Measurements from ENCODE around the gene ROR1.

Gene ROR1

DNA sequence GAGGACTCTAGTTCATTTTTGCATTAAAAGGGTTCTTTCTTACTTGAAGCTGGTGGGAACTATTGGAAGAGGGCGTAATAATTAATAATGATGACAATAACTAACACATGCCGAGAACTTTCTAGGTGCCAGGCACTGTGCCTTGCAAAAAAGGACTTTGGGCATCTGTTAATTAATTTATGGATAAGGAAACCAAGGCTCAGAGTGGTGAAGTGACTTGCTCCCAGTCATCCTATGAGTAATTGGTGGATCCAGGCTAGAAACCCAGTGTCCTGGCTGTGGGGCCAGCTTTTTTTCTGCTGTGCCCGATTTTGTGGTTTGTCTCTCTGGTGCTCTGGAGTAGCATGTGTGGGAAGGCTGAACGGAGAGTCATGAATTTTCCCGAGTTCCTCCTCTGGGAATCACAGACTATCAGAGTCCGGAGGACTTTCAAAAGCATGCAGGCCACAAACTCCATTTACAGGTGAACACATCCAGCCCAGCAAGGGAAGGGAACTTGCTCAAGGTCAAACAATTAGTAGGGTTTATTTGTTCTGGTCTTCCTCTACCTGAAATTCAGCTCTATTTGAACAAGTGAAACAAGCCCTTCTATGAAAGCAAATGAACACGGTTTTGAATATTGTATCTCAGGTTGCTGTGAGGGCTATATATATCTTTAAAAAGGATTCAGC lies 23.4 kb downstream of the ROR1 start:
- TF ChIP-seq, protein P1, sequence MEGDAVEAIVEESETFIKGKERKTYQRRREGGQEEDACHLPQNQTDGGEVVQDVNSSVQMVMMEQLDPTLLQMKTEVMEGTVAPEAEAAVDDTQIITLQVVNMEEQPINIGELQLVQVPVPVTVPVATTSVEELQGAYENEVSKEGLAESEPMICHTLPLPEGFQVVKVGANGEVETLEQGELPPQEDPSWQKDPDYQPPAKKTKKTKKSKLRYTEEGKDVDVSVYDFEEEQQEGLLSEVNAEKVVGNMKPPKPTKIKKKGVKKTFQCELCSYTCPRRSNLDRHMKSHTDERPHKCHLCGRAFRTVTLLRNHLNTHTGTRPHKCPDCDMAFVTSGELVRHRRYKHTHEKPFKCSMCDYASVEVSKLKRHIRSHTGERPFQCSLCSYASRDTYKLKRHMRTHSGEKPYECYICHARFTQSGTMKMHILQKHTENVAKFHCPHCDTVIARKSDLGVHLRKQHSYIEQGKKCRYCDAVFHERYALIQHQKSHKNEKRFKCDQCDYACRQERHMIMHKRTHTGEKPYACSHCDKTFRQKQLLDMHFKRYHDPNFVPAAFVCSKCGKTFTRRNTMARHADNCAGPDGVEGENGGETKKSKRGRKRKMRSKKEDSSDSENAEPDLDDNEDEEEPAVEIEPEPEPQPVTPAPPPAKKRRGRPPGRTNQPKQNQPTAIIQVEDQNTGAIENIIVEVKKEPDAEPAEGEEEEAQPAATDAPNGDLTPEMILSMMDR (IDR thresholded peaks at IDR 0.05; ENCODE audit: low read depth, low read length): no peak
- peak in 1 of 2 donors; percentile 20 for DNase-seq (ENCODE audit: low read depth in 2 of 2)

DNA sequence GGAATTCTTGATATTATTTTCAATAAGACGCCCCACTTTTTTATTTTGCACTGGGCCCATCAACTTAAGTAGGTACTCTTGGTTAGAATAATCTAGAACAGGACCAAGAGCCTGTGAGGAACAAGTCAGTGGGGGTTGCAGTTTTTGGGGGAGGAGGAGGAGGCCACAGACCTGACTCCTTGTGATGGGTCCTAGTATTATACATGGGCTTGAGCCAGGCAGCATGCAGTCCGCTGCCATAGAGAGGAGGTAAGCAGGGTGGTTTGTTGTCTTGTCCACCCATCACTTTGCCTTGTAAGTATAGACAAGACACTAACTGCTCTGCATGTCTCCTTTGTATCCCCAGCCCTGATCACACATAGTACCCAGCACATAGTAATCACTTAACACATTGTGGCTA lies 24.5 kb downstream of the ROR1 start:
- H3K4me3 ChIP-seq (replicated peaks in 1 of 2; ENCODE audit: low read depth in 2 of 2, low read length in 2 of 2): no peak overlapping the region
- TF ChIP-seq, protein P1 (IDR thresholded peaks at IDR 0.05; ENCODE audit: low read depth, low read length): no peak
- no peak for DNase-seq (ENCODE audit: low read depth in 2 of 2)

More for the DNA sequence above, 23.4 kb downstream of the ROR1 start:
- no peak overlapping the region for H3K4me3 ChIP-seq (replicated peaks in 1 of 2; ENCODE audit: low read depth in 2 of 2, low read length in 2 of 2)

DNA sequence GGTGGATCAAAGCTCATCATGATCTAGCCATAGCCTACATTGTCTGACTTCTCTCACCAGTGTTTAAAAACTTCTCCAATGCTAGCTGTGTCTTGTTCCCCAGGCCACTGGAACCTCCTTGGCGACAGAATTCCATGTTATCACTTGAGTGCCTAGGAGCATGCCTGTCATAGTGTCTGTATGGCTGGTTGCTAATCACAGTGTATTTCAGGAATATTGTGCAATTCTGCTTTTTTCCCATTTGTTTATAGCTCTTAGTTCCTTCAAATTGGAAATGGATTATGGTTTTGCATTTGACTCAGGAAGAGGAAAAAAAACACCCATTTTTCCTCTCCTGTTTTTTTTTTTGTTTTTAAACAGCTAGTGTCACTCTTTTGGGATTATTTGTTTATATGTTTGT lies 25.5 kb downstream of the ROR1 start:
- TF ChIP-seq, protein P1 (IDR thresholded peaks at IDR 0.05; ENCODE audit: low read depth, low read length): no peak
- peak in 1 of 2 donors; percentile 39 for DNase-seq (ENCODE audit: low read depth in 2 of 2)
- H3K4me3 ChIP-seq (replicated peaks in 1 of 2; ENCODE audit: low read depth in 2 of 2, low read length in 2 of 2): no peak overlapping the region

DNA sequence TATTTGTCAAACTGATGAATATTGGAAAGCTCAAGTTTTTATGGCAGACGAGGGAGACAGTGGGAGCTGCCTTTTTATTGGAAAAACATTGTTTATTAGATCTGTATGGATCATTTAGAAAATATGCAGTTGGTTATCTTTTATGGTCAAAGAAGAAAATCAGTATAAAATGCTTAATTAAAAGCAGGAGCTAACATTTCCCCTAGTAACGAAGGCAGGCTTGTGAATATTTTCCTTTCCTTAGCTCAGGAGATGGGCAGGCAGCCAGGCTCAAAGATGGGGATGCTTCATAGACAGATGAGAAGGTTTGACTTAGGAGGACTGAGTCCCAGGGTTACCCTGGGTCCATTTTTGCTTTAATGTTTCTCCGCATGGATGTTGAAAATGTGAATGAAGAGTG lies 26.0 kb downstream of the ROR1 start:
- no peak overlapping the region for H3K4me3 ChIP-seq (replicated peaks in 1 of 2; ENCODE audit: low read depth in 2 of 2, low read length in 2 of 2)
- DNase-seq (ENCODE audit: low read depth in 2 of 2): peak in 1 of 2 donors; percentile 34
- TF ChIP-seq, protein P1 (IDR thresholded peaks at IDR 0.05; ENCODE audit: low read depth, low read length): no peak

DNA sequence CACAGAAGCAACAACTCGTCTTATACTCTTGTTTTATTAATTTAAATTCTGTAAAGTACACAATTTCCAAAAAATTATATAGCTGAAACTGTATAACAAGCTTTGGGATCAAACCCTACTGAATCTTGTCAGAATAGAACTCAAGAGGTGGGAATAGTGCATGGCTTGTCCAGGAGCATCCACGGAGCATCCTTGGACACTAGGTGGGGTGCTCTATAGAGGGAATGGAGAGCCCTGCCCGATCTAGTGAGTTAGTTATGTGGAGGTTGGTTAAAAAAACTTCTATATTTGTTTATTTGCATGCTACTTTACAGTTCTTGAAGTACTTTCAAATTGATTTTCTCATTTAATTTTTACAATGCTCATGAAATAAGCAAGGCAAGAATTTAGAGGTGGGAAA lies 28.3 kb downstream of the ROR1 start:
- H3K4me3 ChIP-seq (replicated peaks in 1 of 2; ENCODE audit: low read depth in 2 of 2, low read length in 2 of 2): no peak overlapping the region
- TF ChIP-seq, protein P1 (IDR thresholded peaks at IDR 0.05; ENCODE audit: low read depth, low read length): no peak
- no peak for DNase-seq (ENCODE audit: low read depth in 2 of 2)

DNA sequence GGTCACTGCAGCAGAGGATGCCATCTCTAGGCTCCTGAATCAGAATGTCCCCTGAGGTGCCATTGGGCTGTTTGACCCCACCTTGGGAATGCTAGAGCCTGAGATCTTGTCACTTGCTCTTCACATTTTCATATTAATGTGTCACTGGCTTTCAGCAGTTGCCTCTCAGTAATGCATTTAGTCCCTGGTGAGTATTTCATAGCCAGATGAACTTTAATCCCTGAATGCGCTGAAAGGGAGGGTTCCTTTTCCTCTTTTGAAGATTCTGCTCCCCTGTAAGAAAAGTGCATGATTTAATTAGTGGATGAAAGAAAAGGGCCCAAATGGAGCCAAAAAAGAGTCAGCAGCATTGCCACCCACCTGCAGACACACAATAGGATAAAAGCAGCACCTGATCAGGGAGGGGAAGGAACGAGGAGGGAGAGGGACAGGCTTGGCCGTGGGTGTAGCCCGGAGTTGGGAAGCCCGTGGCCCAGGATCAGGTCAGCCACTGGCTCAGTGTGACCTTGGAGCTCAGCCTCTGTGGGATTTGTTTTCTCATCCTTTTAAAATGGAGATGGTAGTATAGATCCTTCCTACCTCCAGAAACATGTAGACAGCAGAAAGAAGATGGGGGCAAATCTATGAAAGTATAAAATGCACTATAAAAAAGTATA lies 31.1 kb downstream of the ROR1 start:
- no peak for DNase-seq (ENCODE audit: low read depth in 2 of 2)
- no peak overlapping the region for H3K4me3 ChIP-seq (replicated peaks in 1 of 2; ENCODE audit: low read depth in 2 of 2, low read length in 2 of 2)
- TF ChIP-seq, protein P1 (IDR thresholded peaks at IDR 0.05; ENCODE audit: low read depth, low read length): no peak
